Measurements from ENCODE around the gene ITGA5. TPM values are rescaled to one million over a fixed set of nuclear protein-coding genes. Genes with fewer than 3 reads are reported as not detected.

The ITGA5 gene
- total and polyA plus RNA-seq, 2 of the 13 experiments (the other 11 are each of a cell fraction or from before 2014, with no cell fraction given), result 0.20 to 0.40 TPM

- H3K27me3 ChIP-seq (ENCODE audit: control insufficient read depth in 1 of 2, insufficient read depth in 2 of 2, low read length in 2 of 2), result no peaks in the 10 kb centered on the region
- intact Hi-C loops (cut with micrococcal nuclease; ENCODE audit: unreplicated experiment), result no loop called here
- H3K36me3 ChIP-seq (replicated peaks in 1 of 2; ENCODE audit: control insufficient read depth in 1 of 2, insufficient read depth in 2 of 2, low read length in 2 of 2), result peaks cover 30 to 58% of the 10 kb centered on the region in 2 experiments
- H3K9ac ChIP-seq (ENCODE audit: insufficient read depth, low read depth, low read length), result no peak overlapping the region
- H3K9me3 ChIP-seq (ENCODE audit: low read length), result no peaks in the 10 kb centered on the region
- in situ Hi-C loops (cut with HindIII; ENCODE audit: extremely low pct_ligation_motif_present, low pct_unique_long_range_greater_than_20kb), result no loop called here
- FAIRE-seq (no peak), DNase-seq (ENCODE audit: low spot score) (no peak), ATAC-seq (no peak)
- H4K20me1 ChIP-seq (ENCODE audit: insufficient read depth, low read length), result no peaks in the 10 kb centered on the region
- H2AFZ ChIP-seq (ENCODE audit: low read length), result no peak overlapping the region
- no peak overlapping the region for H3K4me3 ChIP-seq (replicated peaks in 1 of 3; ENCODE audit: insufficient read depth in 1 of 3, low read depth in 2 of 3, low read length in 3 of 3)
- no peak overlapping the region for H3K4me2 ChIP-seq (ENCODE audit: low read depth, low read length)
- H3K27ac ChIP-seq (ENCODE audit: extremely low read length, insufficient read depth, low read length), result no peak overlapping the region
- no TSS peak for BruUV-seq (replicated peaks)
- CTCF ChIA-PET (ENCODE audit: low intra/inter-chr PET ratio, low total read pairs), result no interaction called here
- H3K79me2 ChIP-seq (ENCODE audit: insufficient read depth, low read length), result no peaks in the 10 kb centered on the region
- TF ChIP-seq ZUFSP (CRISPR knock-in tag; IDR thresholded peaks at IDR 0.05; ENCODE audit: borderline replicate concordance), result no peak
- no peak for TF ChIP-seq CENPBD1 (CRISPR knock-in tag; IDR thresholded peaks at IDR 0.05; ENCODE audit: borderline replicate concordance, low read depth)
- no peak for TF ChIP-seq CHD4 (IDR thresholded peaks at IDR 0.05; ENCODE audit: borderline replicate concordance, low read length)
- no peak for TF ChIP-seq REPIN1 (CRISPR knock-in tag; IDR thresholded peaks at IDR 0.05; ENCODE audit: borderline replicate concordance, low read depth)
- POLR2A ChIA-PET, result no interaction called here
- H3K4me1 ChIP-seq (ENCODE audit: insufficient read depth, low read length), result peaks cover 20% of the 10 kb centered on the region
These were observed 69.4 kb downstream of the ITGA5 start for GRCh38 chr12:54349679-54350078.

- 95% methylated on average over 4 of the region's 4 CpGs for WGBS (ENCODE audit: low lambda C conversion rate)
- no peaks in the 10 kb centered on the region for H3K79me2 ChIP-seq (ENCODE audit: insufficient read depth, low read length)
- H3K27me3 ChIP-seq (ENCODE audit: control insufficient read depth in 1 of 2, insufficient read depth in 2 of 2, low read length in 2 of 2), result no peaks in the 10 kb centered on the region
- DNase-seq (ENCODE audit: low spot score) (no peak), ATAC-seq (no peak), FAIRE-seq (no peak)
- peaks cover 30 to 60% of the 10 kb centered on the region in 2 experiments for H3K36me3 ChIP-seq (replicated peaks in 1 of 2; ENCODE audit: control insufficient read depth in 1 of 2, insufficient read depth in 2 of 2, low read length in 2 of 2)
- intact Hi-C loops (cut with micrococcal nuclease; ENCODE audit: unreplicated experiment) (no loop called here), in situ Hi-C loops (cut with HindIII; ENCODE audit: extremely low pct_ligation_motif_present, low pct_unique_long_range_greater_than_20kb) (no loop called here)
- no peaks in the 10 kb centered on the region for H4K20me1 ChIP-seq (ENCODE audit: insufficient read depth, low read length)
- CTCF ChIA-PET (ENCODE audit: low intra/inter-chr PET ratio, low total read pairs), result no interaction called here
- POLR2A ChIA-PET, result no interaction called here
- H3K9ac ChIP-seq (ENCODE audit: insufficient read depth, low read depth, low read length), result no peak overlapping the region
- H3K27ac ChIP-seq (ENCODE audit: extremely low read length, insufficient read depth, low read length), result no peak overlapping the region
- no peaks in the 10 kb centered on the region for H3K9me3 ChIP-seq (ENCODE audit: low read length)
- no peak for TF ChIP-seq NR2C2 (CRISPR knock-in tag; IDR thresholded peaks at IDR 0.05; ENCODE audit: borderline replicate concordance)
- no peak for TF ChIP-seq ZNF337 (CRISPR knock-in tag; IDR thresholded peaks at IDR 0.05; ENCODE audit: borderline replicate concordance, low read depth)
- TF ChIP-seq RBAK (CRISPR knock-in tag; IDR thresholded peaks at IDR 0.05), result no peak
- TF ChIP-seq ZSCAN30 (CRISPR knock-in tag; IDR thresholded peaks at IDR 0.05), result no peak
- TF ChIP-seq ZNF781 (CRISPR knock-in tag; IDR thresholded peaks at IDR 0.05; ENCODE audit: borderline replicate concordance, not compliant biosample characterization), result no peak
- no peak for TF ChIP-seq ZNF562 (CRISPR knock-in tag; IDR thresholded peaks at IDR 0.05; ENCODE audit: borderline replicate concordance)
- TF ChIP-seq TAF15 (IDR thresholded peaks at IDR 0.05; ENCODE audit: low read depth, low read length, poor library complexity, severe bottlenecking), result no peak
- H3K4me2 ChIP-seq (ENCODE audit: low read depth, low read length), result no peak overlapping the region
- no peak overlapping the region for H2AFZ ChIP-seq (ENCODE audit: low read length)
- H3K4me3 ChIP-seq (replicated peaks in 1 of 3; ENCODE audit: insufficient read depth in 1 of 3, low read depth in 2 of 3, low read length in 3 of 3), result no peak overlapping the region
- peaks cover 20% of the 10 kb centered on the region for H3K4me1 ChIP-seq (ENCODE audit: insufficient read depth, low read length)
- no TSS peak for BruUV-seq (replicated peaks)
These were observed 70.0 kb downstream of the ITGA5 start for GRCh38 chr12:54349036-54349435.
